Inferior parietal cortex (tissue), 1 donor: ENCODE data around the gene SYT2.
A peak's percentile ranks its signal among the peaks of the same experiment; 100 is the strongest.
"Not testable (repeated sequence)": the region's sequence is repeated elsewhere in the genome, so short reads cannot be mapped to it uniquely, and the experiment has no call there.

ENCODE experiments used
- DNase-seq: peaks from one replicate; pipeline ENCODE4 v3.0.0-alpha.2; 2016; ENCODE audit errors: extremely low spot score

Gene SYT2

DNA sequence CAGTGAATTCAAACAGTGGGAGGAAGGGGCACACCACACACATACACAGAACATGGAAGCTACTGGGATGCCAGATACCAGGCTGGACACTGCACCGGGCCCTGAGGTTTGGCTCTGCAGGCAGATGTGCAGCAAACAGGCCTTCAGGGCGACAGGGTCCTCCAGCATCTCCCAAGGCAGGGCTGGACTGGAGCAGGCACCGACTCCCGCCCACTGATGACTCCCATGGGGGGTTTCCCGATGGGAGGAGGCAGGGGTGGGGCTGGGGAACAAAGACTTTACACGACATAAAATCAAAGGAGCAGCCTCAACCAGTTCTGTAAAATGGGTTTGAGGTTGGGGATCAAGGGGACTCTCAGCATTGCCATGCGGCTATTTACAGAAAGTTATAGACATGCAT lies 118.1 kb downstream of the SYT2 start:
- no peak for DNase-seq

DNA sequence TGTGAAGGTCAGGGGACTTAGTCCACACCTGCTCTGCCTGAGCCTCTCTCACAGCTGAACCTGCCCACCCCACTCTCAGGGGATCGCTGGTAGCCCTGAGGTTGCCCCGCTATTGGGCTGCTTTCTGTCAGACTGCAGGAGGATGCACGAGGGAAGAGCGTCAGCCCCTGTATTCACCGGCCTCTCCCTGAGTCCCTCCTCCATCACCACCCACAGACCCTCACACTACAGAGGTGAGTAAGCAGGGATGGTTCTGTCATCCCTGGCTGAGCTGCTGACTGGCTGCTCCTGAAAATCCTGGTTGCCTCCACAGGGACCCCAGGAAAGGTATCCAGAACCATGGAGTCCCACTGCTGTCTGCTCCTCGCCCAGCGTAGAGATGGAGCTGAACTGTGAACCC lies 118.7 kb downstream of the SYT2 start:
- DNase-seq = no peak

DNA sequence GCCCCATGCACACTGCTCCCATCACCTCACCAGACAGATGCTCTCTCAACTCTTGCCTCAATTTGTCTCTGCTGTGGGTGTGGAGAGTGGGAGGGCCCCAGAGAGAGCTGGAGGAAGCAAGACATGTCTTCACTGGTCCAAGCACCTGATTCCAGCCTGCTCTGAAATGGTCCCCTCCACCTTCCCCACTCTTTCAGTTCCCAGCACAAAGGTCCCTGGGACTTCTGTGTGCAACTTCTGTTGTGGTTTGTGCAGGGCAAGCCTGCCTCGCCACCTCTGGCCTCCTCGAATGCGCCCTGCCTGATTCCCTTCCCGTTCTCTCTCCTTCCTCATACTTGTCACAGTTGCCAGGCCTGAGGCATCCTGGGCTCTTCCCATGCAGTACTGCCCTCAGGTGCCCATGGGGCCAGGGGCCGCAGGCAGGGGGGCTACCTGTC lies 119.3 kb downstream of the SYT2 start:
- DNase-seq = no peak

DNA sequence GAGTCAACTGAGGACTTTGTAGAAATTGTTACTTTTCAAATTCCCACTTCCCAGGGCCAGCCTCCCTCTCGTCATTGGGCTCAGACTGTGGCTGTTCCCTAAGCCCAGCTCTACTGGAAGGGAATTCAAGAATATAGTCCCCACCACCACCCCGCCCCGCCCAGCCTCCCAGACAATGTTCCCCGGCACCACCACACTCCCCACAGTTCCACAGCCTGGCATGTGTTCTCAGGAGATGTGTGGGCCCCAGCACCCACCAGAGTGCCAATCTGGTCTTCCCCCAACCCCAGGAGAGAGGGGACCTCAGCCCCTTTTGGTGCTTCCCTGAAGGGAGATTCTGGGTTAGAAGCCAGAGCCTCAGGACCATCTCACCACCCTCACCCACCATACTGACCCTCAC lies 120.1 kb downstream of the SYT2 start:
- no peak for DNase-seq

DNA sequence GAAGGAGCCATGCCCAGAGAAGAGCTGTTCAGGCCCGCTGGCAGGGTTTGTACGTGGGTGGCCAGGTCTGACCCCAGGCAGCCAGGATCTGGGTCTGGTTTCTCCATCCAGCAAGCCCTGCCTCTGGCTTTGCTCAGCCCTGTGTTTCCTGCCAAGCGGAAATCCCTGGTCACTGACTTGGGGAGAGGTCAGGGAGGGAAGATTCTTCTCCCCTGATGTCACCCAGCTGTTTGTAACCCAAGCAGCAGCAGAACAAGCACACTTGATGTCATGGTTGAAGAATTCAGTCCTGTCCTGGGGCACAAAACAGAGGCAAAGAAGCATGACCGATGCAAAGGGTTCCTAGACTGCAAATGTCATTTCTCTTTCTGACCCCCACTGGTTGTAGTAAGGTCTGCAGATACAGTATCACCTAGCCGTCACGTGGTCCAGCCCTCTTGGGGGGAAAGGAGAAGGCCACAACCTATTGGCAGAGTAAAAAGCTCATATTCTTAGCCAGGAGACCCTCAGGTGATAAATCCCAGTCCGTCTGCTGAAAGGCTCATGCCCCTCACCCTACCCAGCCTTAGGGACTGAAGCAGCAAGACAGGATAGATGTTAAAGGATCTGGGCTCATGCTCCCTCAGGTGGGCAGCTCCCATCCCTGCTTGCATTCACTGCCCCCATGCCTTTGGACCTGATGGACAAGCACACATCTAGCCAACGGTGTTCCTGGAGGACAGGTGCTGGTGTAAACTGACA lies 120.9 kb downstream of the SYT2 start:
- DNase-seq = no peak

DNA sequence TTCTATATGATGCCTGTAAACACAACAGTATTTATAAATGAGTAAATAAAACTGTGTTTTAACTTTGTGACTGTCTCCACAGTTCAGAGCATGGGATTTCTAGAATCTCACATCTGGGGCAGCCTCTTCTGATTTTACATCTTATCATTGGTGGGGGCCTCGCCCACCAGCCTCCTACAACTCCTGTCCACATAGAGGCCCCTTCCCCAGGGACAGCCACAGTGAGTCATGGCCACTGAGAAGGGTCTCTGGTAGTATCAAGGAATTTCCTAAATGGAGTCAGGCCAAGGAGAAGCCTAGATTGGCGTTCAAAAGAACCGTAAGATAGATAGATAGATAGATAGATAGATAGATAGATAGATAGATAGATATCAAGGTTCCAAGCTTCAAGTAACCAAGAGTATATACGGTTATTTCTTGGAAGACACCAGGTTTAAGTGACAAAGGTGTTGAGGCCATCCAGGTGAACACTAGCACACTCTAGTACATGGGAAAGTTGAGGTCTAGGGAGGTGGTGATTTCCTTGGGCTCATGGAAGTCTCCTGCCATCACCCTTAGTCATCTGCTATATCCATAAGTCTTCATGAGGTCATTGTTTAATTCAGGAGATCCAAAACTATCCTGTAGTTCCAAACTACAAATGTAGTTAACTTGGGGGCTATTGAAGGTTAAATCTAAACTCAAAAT lies 121.6 kb downstream of the SYT2 start:
- no peak for DNase-seq

DNA sequence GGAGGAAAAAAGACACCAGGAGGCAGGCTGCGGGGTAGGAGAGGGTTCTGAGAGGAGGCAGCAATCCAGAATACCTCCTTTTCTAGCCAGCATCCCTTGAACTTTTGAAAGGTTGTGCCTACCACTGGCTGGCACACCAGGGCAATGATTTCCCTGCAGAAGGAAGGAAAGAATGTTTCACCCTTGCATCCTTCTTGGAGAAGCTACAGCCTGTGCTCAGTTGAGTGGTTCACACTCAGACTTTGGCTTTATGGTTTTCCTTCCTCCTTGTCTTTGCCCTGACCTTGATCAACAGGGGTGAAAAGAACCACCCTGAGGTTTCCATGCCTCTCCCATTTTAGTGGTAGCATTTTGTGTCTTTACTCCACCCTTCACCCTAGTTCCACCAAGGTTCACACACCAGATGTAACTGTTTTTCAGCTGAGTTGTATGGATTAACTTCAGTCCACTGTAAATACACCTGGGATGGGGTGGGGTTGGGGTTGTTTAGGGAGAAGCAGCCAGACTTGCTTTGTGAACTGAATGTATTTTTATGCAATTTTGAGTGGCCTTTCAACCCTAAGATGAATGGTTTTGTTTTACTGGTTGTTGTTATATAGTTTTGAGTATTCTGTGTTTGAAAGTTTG lies 122.3 kb downstream of the SYT2 start:
- DNase-seq = no peak

DNA sequence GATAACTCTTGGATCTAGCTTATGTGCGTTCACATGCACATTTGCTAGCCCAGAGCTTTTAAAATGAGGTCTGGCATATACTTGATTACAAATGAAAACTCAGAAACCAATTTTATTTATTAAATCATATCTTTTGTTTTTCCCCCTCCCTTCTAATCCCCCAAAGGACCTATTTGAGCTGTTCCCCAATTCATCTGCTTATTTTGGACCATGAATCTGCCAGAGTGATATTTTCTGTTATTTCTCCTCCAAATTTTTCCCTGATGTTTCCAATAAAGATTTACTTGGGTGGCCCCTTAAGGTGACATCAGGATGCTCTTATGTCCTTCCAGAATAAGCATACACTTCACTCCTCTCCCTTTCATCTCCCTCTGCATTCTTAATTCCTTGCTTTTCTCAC lies 123.4 kb downstream of the SYT2 start:
- DNase-seq = no peak

DNA sequence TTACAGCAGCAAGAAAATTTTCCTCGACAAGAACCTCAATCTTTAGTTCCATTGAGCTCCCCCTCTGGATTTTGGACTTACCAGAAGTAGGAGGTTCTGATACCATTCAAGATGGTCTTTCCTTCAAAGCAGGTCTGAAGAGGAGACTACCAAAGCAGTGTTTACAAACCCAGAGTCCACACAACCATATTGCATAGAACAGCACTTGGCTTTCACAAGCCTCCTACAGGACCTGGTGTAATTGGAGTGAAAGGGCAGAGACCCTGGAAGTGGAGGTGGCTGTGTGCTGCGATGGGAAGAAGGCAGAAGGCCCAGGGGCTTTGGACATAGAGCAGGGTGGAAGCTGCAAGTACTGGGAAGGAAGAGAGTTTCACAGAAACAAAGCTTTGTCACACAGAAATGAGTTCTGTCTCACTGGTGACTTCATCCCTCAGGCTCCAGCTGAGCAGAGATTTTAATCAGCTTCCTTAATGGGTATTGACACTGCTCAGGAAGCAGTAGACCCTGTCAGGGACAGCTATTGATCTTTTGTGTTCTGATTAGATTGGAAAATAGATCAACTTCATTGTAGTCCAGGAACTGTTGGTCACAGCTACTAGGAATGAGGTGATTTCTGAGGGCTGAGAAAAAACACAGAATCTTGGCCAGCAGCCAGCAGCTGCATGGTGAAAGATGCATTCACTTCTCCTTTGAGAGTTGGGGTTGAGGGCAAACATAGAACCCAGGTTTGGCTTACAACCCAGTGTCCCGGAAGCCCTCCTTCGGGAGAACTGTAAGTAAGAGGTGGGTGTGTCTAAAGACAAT lies 124.0 kb downstream of the SYT2 start:
- DNase-seq = peak; percentile 20

DNA sequence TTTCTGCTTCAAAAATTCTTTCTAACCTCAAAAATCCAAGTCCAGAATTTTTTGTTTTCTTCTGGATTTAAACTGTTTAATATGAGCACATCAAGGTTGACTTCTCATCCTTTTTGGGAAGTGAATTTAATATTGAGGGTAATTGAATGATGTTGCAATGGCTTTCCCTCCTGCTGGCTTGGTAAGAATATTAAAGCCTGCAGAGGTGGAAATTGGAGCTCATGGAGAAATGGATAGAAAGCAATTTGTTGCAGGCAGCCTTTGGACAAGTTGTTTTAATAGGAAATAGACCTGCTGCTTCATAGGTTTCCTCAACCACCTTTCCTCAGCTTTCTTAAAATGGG lies 124.7 kb downstream of the SYT2 start:
- no peak for DNase-seq

DNA sequence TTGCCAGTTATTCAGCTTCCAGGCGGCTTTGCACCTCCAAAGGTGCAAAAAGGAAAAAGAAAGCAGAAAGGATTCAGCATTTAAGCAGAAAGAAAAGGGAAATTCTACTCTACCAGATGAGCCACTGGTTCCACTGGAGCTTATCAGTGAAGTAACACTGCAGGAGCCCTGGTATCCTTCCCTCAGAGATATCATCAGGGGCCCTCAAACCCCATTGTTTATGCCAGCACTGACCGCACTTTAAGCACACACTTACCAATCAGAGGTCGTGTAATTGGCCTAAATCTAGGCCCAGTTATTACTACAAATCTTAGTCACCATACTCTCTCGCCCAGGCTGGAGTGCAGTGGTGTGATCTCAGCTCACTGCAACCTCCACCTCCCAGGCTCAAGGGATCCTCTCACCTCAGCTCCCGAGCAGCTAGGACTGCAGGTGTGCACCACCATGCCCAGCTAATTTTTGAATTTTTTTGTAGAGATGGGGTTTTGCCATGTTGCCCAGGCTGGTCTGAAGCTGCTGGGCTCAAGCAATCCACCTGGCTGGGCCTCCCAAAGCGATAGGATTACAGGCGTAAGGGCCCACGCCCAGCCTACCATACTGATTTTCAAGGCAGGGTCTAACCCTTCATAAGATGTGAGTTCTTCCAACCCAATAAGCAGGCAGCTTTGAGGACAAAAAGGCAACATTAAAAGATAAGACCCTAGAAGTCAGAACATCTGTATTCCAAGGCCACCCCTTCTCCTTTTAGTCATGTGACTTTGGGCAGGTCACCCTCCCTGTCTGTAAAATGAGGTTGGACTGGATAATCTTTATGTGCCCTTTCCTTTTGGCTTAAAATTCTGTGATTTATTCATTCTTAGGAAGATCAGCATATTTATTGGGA lies 125.3 kb downstream of the SYT2 start:
- DNase-seq = no peak

DNA sequence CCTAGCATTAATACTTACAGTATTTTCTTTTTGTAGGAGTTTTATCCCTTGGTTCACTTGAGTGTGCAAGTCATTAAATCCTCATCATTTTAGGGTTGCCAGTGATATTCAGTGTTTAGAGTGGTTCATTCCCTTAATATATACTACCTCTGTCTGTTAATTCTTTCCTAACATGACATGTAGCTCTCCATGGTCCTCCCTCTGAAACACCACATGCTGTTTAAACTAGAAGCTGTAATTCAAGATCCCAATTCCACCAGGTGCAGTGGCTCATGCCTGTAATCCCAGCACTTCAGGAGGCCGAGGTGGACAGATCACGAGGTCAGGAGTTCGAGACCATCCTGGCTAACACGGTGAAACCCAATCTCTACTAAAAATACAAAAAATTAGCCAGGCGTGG lies 127.9 kb downstream of the SYT2 start:
- not testable (repeated sequence) for DNase-seq

DNA sequence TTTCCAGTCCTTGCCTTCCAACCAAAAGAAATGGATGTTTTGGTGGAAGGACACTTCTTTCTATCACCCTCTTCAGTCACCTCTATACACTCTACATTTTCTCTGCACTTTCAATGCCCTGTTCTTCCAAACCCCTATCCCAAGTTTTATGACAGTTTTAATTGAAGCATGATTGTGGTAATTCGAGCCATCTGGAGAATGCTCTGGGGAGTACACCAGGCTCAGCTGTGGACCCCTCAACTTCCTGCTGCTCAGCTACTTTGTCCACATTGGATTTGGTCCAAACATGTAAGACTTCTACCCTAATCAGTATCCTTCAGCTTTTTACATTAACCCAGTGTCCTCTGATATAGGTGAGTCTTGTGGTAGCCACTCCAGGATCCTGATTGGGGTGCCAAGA lies 129.6 kb downstream of the SYT2 start:
- DNase-seq = no peak

DNA sequence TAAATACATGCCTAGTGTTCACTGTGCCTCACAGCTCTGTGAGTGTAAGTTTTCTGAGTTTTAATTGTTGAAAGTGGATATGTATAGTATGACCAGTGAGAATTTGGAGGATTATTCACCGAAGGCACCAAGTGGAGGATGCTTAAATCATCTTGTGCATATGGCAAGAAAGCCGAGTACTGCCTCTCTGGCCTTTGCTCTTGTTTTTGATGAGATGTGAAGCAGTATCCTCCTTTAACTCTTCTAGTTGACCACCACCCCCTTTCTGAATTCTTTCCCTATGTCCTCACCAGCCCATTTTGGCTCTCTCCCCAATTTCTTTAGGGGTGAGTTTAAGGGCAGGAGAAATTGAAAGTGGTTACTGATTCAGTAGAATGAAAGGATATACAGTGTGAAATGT lies 130.4 kb downstream of the SYT2 start:
- DNase-seq = no peak

DNA sequence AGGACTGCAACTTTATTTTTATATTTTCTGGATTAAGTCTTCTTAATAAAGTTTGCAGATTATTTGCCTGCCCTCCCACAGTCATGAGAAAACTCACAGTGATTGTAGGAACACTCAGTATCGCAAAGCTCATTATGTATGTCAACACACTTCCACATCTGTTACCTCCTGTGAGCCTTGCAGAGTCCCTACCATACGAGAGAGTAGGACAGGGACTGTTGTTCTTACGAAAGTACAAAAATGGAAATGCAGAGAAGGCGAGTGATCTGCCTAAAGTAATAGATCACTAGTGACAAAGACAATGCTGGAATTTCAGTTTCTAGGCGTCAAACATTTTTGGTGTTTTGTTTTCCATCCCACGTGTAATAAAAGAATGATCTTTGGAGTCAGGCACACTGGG lies 131.7 kb downstream of the SYT2 start:
- no peak for DNase-seq

DNA sequence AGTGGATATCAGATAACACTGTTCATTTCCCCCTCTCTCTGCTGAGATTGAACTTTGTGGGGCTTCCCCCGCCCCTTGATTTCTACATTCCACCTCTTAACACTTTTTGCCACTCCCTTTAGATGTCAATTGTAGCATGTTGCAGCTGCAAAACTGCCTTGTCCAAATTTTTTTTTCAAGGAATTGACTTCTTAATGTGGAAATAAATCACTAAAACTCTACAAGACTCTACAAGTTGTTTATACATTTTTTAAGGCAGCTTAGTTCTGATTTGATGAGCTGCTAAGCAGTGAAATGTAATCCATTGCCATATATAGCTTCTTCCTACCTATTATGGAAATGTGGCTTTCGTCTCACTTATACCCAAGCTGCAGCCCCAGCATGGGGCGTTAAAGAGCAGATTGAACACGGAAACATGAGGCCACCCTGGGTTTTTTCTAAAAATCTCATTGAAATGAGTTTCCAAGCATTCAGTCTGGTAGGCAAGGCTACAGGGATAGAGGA lies 132.2 kb downstream of the SYT2 start:
- DNase-seq = no peak

DNA sequence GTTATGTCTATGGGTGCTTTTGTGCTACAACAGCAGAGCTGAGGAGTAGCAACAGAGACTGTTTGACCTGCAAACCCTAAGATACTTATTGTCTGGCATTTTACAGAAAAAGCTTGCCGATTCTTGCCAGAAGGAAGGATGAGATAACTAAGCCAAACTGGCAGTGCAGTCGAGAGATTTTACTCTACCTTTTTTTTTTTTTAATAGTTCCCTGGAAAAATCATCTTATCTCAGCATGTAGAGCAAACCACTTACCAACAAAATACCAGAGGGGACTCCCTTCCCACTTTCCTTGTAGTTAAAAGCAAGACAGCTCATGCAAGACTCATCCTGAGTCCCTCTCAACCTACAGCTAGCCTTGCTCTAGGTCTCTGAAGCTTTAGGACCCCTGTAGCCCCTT lies 132.9 kb downstream of the SYT2 start:
- DNase-seq = no peak

DNA sequence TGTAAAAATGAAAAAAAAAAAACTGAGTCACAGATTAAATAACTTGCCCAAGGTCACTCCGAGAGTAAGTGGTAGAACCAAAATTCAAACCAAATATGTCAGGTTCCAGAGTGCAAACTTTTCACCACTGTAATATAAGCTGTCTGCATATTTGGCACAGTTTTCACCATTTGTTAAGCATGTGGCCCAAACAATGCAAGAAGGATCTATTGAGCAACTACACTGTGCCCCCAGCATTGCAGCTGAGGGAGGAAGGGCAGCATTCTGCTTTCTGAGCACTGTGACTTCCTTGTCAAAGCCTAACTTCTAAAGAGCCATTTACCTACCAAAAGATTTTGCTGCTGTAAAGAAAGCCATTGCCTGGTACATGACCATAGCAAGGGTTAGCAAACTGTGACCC lies 133.4 kb downstream of the SYT2 start:
- no peak for DNase-seq

DNA sequence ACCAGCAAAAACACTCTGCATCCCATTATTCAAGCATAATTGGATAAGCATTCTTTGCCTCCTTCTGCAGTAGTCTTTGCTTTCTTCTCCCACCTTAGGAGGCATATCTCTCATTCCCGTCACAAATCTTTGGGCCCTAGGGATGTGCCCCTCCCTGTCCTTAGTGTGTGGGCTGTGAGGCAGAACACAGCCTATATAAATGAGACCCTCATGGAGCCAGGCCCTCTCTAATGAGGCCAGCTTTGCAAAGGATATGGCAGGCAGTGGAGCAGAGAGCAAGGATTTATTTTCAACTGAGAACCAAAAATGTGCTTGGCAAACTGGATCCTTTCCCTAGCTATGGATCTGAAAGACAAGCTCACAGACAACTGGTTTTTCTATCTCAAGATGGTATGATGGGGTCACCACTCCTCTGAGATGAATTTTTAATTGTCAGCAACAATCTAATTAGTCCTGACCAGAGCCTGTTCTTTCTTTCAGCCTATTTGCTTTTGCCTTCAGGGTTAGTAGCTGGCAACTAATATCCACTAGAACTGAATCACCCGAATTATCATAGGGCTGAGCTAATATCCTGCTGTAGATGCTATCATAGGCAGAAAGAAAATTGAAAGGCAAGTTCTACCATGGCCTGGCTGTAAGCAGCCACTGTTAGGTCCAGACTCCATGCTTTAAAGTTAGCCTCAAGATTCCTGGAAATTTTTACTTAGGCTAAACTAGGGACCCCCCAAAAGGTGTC lies 134.2 kb downstream of the SYT2 start:
- DNase-seq = no peak

DNA sequence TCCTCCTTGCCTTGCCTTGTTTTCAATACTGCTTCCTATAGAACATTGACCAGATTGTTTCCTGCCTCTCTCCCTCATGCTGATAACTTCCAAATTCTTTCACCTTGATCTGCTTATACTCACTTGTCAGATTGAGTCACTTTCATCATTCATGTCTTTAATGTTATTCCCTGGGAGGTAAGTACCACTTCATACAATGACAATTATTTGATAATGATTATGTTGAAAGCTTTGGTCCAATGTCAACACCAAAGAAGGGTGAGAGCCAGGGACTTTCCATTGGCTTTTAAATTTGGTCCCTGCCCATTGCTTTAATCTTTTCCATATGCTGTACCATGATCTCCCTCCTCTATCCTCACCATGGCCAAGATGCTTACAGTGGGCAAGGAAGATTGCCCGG lies 137.4 kb downstream of the SYT2 start:
- no peak for DNase-seq
